MM.1S (cell line): ENCODE data around the gene TEX50.

Experiments used
- CTCF ChIP-seq: fragments of 300-600 bp; sonication (generic); IDR thresholded peaks from 2 replicates; pipeline ENCODE4 v1.5.1; 2016; ENCODE audit warnings: antibody characterized with exemption, low read length, mixed read lengths
- EZH2 ChIP-seq: fragments of 300-600 bp; sonication (generic); optimal IDR thresholded peaks from 2 replicates; pipeline ENCODE3; 2017; ENCODE audit warnings: low read depth, mild to moderate bottlenecking, antibody characterized with exemption, low read length, mixed read lengths

DNA sequence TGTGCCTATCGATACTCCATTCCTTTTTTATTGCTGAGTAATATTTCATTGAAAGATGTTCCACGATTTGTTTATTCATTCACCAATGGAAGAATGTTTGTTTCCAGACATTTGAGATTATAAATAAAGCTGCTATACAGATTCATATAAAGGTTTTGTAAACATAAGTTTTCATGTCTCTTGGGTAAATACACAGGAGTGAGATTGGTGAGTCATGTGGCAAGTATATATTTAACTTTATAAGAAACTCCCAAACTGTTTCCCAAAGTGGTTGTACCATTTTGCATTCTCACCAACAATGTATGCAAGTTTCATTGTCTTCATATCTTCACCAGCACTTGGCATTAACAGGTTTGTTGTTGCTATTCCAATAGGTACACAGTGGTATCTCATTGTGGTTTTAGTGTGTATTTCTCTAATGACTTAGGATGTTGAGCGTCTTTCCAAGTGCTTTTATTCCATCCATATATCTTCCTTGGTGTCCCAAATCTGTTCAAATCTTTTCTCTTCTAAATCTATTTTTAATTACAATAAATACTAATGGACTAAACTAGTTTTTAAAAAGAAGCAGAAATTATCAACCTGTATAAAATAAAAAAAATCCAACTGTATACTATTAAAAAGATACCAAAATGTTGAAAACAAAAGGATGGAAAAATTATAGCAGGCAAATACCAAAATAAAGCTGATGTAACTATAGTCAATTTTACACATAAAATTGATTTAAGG is 38.9 kb upstream of the TEX50 start:
- TF ChIP-seq CTCF: no peak
- no peak for TF ChIP-seq EZH2
